ENCODE results near the gene SLC12A7.
"Not testable (repeated sequence)": the region's sequence is repeated elsewhere in the genome, so short reads cannot be mapped to it uniquely, and the experiment has no call there.

The SLC12A7 gene

DNA sequence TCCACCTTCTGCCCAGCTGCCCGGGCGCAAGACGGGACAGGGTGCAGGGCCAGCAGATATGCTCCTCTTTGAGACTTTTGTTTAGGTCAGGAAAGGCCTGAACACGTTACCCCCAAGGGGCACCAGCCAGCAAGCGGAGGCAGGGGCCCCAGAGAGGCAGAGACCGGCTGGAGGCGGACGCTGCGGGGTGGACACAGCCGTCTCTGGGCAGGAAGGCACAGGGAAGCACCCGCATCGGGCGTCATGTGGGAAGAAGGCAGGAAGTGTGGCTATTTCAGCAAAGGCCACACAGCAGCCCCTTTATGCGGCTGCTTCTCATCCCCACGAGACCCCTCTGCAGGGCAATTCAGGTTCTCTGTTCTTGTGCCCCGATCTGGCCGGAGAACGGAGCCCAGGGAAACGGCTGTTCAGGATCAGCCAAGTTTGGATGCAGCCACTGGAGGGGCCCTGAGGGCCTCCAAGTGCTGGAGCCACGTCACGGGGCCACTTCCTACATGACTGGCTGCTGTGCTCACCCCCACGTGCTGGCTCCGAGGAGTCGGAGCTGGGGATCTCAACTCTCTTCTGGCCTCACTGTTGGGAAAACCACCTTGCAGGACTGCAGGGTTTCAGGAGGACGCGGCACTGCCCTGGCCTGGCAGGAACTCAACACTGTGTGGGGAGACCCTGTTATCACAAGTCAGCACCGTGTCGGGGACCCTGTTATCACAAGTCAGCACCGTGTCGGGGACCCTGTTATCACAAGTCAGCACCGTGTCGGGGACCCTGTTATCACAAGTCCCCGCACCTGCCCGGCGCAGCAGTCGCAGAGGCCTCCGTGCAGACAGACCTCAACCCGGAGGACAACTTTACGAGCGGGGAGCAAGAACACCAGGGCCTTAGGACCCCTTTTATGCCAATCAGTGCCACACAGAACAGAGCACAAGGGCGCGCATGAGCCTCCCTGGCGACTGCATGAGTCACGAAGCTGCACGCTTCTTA lies 44.4 kb downstream of the SLC12A7 start:
- Histone ChIP-seq H3K4me3 (ENCODE audit: low read length) (no peak overlapping the region), H3K9ac (ENCODE audit: low read length) (no peak overlapping the region), H3K4me1 (ENCODE audit: control insufficient read depth, low read depth, low read length) (no peaks in the 10 kb centered on the region), H3K27ac (ENCODE audit: low read length) (no peak overlapping the region), H3K27me3 (ENCODE audit: control insufficient read depth, insufficient read depth, low read length) (no peaks in the 10 kb centered on the region), H3K9me3 (ENCODE audit: control insufficient read depth, low read depth, low read length) (no peaks in the 10 kb centered on the region), H3K36me3 (ENCODE audit: control insufficient read depth, low read depth, low read length) (peaks cover 10% of the 10 kb centered on the region)

DNA sequence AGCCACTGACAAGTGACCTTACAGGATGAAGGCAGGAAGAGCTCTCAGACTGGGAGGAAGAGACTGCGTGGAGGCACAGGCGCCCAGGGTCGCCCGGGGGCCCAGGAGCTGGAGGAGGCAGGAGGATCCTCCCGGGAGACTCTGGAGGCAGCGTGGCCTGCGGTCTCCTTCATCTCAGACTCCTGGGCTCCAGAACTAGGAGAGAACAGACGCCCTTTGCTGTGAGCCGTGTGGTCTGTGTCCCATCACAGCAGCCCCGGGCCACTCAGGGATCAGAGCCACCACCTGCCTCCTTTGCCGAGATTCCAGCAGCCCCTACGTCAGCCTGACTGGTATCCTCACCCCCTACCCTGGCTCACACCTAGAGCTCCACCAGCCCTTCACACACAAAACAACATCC lies 45.2 kb downstream of the SLC12A7 start:
- Histone ChIP-seq H3K36me3 (ENCODE audit: control insufficient read depth, low read depth, low read length) (peaks cover 13% of the 10 kb centered on the region), H3K9ac (ENCODE audit: low read length) (no peak overlapping the region), H3K4me3 (ENCODE audit: low read length) (no peak overlapping the region), H3K4me1 (ENCODE audit: control insufficient read depth, low read depth, low read length) (no peaks in the 10 kb centered on the region), H3K27ac (ENCODE audit: low read length) (no peak overlapping the region), H3K9me3 (ENCODE audit: control insufficient read depth, low read depth, low read length) (no peaks in the 10 kb centered on the region), H3K27me3 (ENCODE audit: control insufficient read depth, insufficient read depth, low read length) (no peaks in the 10 kb centered on the region)

GRCh38 chr5:1065891-1066650 lies 45.8 kb downstream of the SLC12A7 start:
- Histone ChIP-seq H3K36me3 (ENCODE audit: control insufficient read depth, low read depth, low read length) (peaks cover 13% of the 10 kb centered on the region), H3K4me3 (ENCODE audit: low read length) (no peak overlapping the region), H3K27me3 (ENCODE audit: control insufficient read depth, insufficient read depth, low read length) (no peaks in the 10 kb centered on the region), H3K4me1 (ENCODE audit: control insufficient read depth, low read depth, low read length) (no peaks in the 10 kb centered on the region), H3K9me3 (ENCODE audit: control insufficient read depth, low read depth, low read length) (no peaks in the 10 kb centered on the region), H3K9ac (ENCODE audit: low read length) (no peak overlapping the region), H3K27ac (ENCODE audit: low read length) (no peak overlapping the region)

DNA sequence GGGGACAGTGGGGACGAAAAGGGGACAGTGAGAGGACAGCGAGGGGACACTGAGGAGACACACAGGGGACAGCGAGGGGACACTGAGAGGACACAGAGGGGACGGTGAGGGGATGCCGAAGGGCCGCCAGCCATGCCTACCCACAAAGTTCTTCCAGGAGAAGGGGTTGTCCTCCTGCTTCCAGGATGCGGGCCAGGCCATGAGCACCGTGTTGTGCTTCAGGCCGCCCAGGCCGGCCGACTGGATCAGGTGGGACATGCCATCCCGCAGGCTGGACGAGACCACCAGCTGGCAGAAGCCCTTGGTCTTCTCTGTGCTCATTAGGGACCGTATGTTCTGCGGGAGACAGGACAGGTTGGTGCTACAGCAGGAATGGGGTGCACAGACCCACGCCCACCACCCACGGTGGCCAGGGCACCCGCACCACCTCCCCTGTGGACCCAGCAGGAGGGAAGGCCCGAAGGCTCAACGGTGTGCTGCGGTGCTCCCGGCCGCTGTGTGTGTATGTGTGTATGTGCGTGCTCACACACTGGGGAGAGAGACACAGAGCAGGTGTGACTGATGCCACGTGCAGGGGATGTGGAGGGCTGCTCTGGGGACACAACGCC lies 46.6 kb downstream of the SLC12A7 start:
- peaks cover 18% of the 10 kb centered on the region for H3K36me3 ChIP-seq (ENCODE audit: control insufficient read depth, low read depth, low read length)
- no peaks in the 10 kb centered on the region for H3K4me1 ChIP-seq (ENCODE audit: control insufficient read depth, low read depth, low read length)
- H3K9ac ChIP-seq (ENCODE audit: low read length), result no peak overlapping the region
- H3K4me3 ChIP-seq (ENCODE audit: low read length), result no peak overlapping the region
- H3K27me3 ChIP-seq (ENCODE audit: control insufficient read depth, insufficient read depth, low read length), result no peaks in the 10 kb centered on the region
- H3K27ac ChIP-seq (ENCODE audit: low read length), result no peak overlapping the region
- H3K9me3 ChIP-seq (ENCODE audit: control insufficient read depth, low read depth, low read length), result no peaks in the 10 kb centered on the region

GRCh38 chr5:1064383-1065142 lies 47.3 kb downstream of the SLC12A7 start:
- Histone ChIP-seq H3K27me3 (ENCODE audit: control insufficient read depth, insufficient read depth, low read length) (no peaks in the 10 kb centered on the region), H3K27ac (ENCODE audit: low read length) (no peak overlapping the region), H3K4me1 (ENCODE audit: control insufficient read depth, low read depth, low read length) (no peaks in the 10 kb centered on the region), H3K9me3 (ENCODE audit: control insufficient read depth, low read depth, low read length) (no peaks in the 10 kb centered on the region), H3K4me3 (ENCODE audit: low read length) (no peak overlapping the region), H3K36me3 (ENCODE audit: control insufficient read depth, low read depth, low read length) (peaks cover 21% of the 10 kb centered on the region), H3K9ac (ENCODE audit: low read length) (no peak overlapping the region)

GRCh38 chr5:1063661-1064382 lies 48.0 kb downstream of the SLC12A7 start:
- Histone ChIP-seq H3K9me3 (ENCODE audit: control insufficient read depth, low read depth, low read length) (no peaks in the 10 kb centered on the region), H3K27ac (ENCODE audit: low read length) (no peak overlapping the region), H3K4me3 (ENCODE audit: low read length) (no peak overlapping the region), H3K27me3 (ENCODE audit: control insufficient read depth, insufficient read depth, low read length) (no peaks in the 10 kb centered on the region), H3K36me3 (ENCODE audit: control insufficient read depth, low read depth, low read length) (peaks cover 24% of the 10 kb centered on the region), H3K9ac (ENCODE audit: low read length) (no peak overlapping the region), H3K4me1 (ENCODE audit: control insufficient read depth, low read depth, low read length) (no peaks in the 10 kb centered on the region)

DNA sequence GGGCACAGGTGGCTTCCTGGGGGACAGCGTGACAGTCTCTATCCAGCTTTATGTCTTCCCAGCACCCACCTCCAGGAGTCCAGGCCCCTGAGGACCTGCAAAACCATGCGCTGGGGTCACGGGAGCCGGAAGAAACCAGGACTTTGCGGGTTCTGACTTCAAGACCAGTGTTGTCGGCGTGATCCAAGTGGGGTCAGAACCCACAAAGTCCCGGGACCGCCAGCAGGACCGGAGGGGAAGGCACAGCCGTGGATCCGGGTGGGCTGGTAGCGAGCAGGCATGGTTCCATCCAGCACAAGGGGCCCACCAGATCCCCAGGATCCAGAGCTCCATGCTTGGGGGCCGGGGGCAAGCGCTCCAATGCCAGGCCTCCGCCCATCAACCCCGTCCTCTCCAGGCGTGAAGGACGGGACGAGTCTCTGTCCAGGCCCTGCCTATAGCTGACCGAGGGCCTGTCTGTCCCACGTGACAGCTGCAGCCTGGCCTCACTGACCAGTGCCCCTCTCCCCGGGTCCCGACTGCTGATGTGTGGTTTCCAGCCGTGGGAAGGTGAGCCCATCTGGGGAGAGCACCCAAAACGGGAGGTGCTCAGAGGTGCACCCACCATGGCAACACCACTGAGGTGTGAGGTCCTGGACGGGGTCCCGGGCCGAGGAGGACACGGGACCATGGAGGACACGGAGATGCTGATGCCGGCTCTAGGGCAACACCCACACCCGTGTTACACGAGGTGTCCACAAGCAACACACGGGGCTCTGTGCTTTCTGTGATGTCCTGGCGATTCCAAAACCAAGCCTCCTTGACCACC lies 48.9 kb downstream of the SLC12A7 start:
- Histone ChIP-seq H3K27ac (ENCODE audit: low read length) (no peak overlapping the region), H3K27me3 (ENCODE audit: control insufficient read depth, insufficient read depth, low read length) (no peaks in the 10 kb centered on the region), H3K4me1 (ENCODE audit: control insufficient read depth, low read depth, low read length) (no peaks in the 10 kb centered on the region), H3K36me3 (ENCODE audit: control insufficient read depth, low read depth, low read length) (peaks cover 27% of the 10 kb centered on the region), H3K9ac (ENCODE audit: low read length) (no peak overlapping the region), H3K4me3 (ENCODE audit: low read length) (no peak overlapping the region), H3K9me3 (ENCODE audit: control insufficient read depth, low read depth, low read length) (no peaks in the 10 kb centered on the region)

- peaks cover 27% of the 10 kb centered on the region for H3K36me3 ChIP-seq (ENCODE audit: control insufficient read depth, low read depth, low read length)
- H3K27me3 ChIP-seq (ENCODE audit: control insufficient read depth, insufficient read depth, low read length), result no peaks in the 10 kb centered on the region
- H3K9me3 ChIP-seq (ENCODE audit: control insufficient read depth, low read depth, low read length), result no peaks in the 10 kb centered on the region
- H3K27ac ChIP-seq (ENCODE audit: low read length), result no peak overlapping the region
- H3K9ac ChIP-seq (ENCODE audit: low read length), result no peak overlapping the region
- no peaks in the 10 kb centered on the region for H3K4me1 ChIP-seq (ENCODE audit: control insufficient read depth, low read depth, low read length)
- H3K4me3 ChIP-seq (ENCODE audit: low read length), result no peak overlapping the region
Measured at GRCh38 chr5:1061916-1062315, 49.9 kb downstream of the SLC12A7 start.

- peaks cover 32% of the 10 kb centered on the region for H3K36me3 ChIP-seq (ENCODE audit: control insufficient read depth, low read depth, low read length)
- H3K27ac ChIP-seq (ENCODE audit: low read length), result not testable (repeated sequence)
Measured at GRCh38 chr5:1061292-1061691, 50.6 kb downstream of the SLC12A7 start.

DNA sequence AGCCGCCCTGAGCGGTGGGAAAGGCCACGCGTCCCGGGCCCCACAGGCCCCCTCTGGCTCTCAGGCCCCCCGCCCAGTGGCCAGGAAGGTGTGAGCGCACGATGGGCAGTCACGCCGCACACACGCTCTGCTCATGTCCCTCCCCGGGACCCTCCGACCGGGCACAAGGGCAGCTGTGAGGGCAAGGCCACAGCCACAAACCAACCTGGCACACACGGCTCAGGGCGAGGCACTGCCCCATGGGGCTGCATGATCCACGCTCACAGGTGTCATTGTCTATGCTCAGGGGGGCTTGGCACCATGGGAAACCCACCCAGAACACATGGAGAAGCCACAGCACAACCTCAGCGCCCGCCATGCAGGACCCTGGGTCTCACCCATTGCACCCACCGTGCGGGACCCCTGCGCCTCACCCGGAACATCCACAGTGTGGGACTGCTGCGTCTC lies 51.3 kb downstream of the SLC12A7 start:
- H3K9me3 ChIP-seq (ENCODE audit: control insufficient read depth, low read depth, low read length), result no peaks in the 10 kb centered on the region

More at GRCh38 chr5:1061292-1061691, 50.6 kb downstream of the SLC12A7 start:
- not testable (repeated sequence) for H3K4me3 ChIP-seq (ENCODE audit: low read length); H3K9ac ChIP-seq (ENCODE audit: low read length); H3K27me3 ChIP-seq (ENCODE audit: control insufficient read depth, insufficient read depth, low read length); H3K4me1 ChIP-seq (ENCODE audit: control insufficient read depth, low read depth, low read length); H3K9me3 ChIP-seq (ENCODE audit: control insufficient read depth, low read depth, low read length)

More for the DNA sequence above, 51.3 kb downstream of the SLC12A7 start:
- H3K4me3 ChIP-seq (ENCODE audit: low read length), result no peak overlapping the region
- H3K9ac ChIP-seq (ENCODE audit: low read length), result no peak overlapping the region
- H3K4me1 ChIP-seq (ENCODE audit: control insufficient read depth, low read depth, low read length), result no peaks in the 10 kb centered on the region
- H3K27me3 ChIP-seq (ENCODE audit: control insufficient read depth, insufficient read depth, low read length), result no peaks in the 10 kb centered on the region
- H3K27ac ChIP-seq (ENCODE audit: low read length), result no peak overlapping the region
- peaks cover 29% of the 10 kb centered on the region for H3K36me3 ChIP-seq (ENCODE audit: control insufficient read depth, low read depth, low read length)

Measured in iPS-18a (cell line).